Loucy (cell line): Measurements from ENCODE around the gene C1QTNF1.

Source experiments
- H2AFZ ChIP-seq: fragments of 200-600 bp; sonication (generic); 2 replicates; pipeline ENCODE4 v1.6.0; 2016; ENCODE audit warnings: antibody characterized with exemption, mild to moderate bottlenecking, low read length, moderate library complexity
- H3F3A ChIP-seq: fragments of 200-600 bp; 2 replicates; pipeline ENCODE4 v1.6.0; 2016; ENCODE audit warnings: antibody characterized with exemption, low read depth, mild to moderate bottlenecking
- H3K27me3 ChIP-seq: fragments of 200-600 bp; sonication (generic); 2 replicates; pipeline ENCODE4 v1.6.1; 2014; ENCODE audit warnings: low read length, mild to moderate bottlenecking; ENCODE audit not compliant: insufficient read depth, poor library complexity, severe bottlenecking
- H3K36me3 ChIP-seq: fragments of 200-600 bp; sonication (generic); 2 replicates; pipeline ENCODE4 v1.6.1; 2016; ENCODE audit warnings: low read length; ENCODE audit not compliant: insufficient read depth
- H3K4me1 ChIP-seq: fragments of 200-600 bp; sonication (generic); 2 replicates; pipeline ENCODE4 v1.5.1; 2014; ENCODE audit warnings: low read length, mild to moderate bottlenecking; ENCODE audit not compliant: insufficient read depth, poor library complexity, severe bottlenecking
- H3K4me2 ChIP-seq: fragments of 200-600 bp; sonication (generic); 2 replicates; pipeline ENCODE4 v1.6.0; 2014; ENCODE audit warnings: antibody characterized with exemption, low read length, low read depth, mild to moderate bottlenecking; ENCODE audit not compliant: poor library complexity, severe bottlenecking
- H3K4me3 ChIP-seq: fragments of 200-600 bp; sonication (generic); 2 replicates; pipeline ENCODE4 v1.5.1; 2014; ENCODE audit warnings: low read length, mild to moderate bottlenecking, mixed read lengths; ENCODE audit not compliant: poor library complexity, severe bottlenecking
- H3K79me2 ChIP-seq: fragments of 200-600 bp; sonication (generic); 2 replicates; pipeline ENCODE4 v1.6.1; 2014; ENCODE audit warnings: low read length; ENCODE audit not compliant: insufficient read depth
- H3K9ac ChIP-seq: fragments of 200-600 bp; sonication (generic); 2 replicates; pipeline ENCODE4 v1.6.0; 2014; ENCODE audit warnings: mild to moderate bottlenecking, low read depth, low read length, moderate library complexity; ENCODE audit not compliant: poor library complexity, severe bottlenecking
- H3K9me2 ChIP-seq: fragments of 200-600 bp; sonication (generic); replicated peaks from 2 replicates; pipeline ENCODE4 v1.6.1; 2016; ENCODE audit warnings: low read depth, low read length, mixed read lengths
- H3K9me3 ChIP-seq: fragments of 200-600 bp; sonication (generic); 2 replicates; pipeline ENCODE4 v1.6.1; 2014; ENCODE audit warnings: mild to moderate bottlenecking, antibody characterized with exemption, low read length, low read depth; ENCODE audit not compliant: insufficient read depth
- H4K20me1 ChIP-seq: fragments of 200-600 bp; sonication (generic); 2 replicates; pipeline ENCODE4 v1.6.0; 2014; ENCODE audit warnings: antibody characterized with exemption, low read length, mild to moderate bottlenecking; ENCODE audit not compliant: insufficient read depth, poor library complexity, severe bottlenecking
- EZH2phosphoT487 ChIP-seq: fragments of 200-600 bp; IDR thresholded peaks from 2 replicates; pipeline ENCODE4 v1.6.1; 2018; ENCODE audit warnings: antibody characterized with exemption, mild to moderate bottlenecking, moderate library complexity, borderline replicate concordance
- TF ChIP-seq, protein P1 (sequence below): fragments of 200-600 bp; sonication (generic); conservative IDR thresholded peaks from 2 replicates; pipeline ENCODE4 v1.5.1; 2014; ENCODE audit warnings: mild to moderate bottlenecking, antibody characterized with exemption, low read length

C1QTNF1 gene

DNA sequence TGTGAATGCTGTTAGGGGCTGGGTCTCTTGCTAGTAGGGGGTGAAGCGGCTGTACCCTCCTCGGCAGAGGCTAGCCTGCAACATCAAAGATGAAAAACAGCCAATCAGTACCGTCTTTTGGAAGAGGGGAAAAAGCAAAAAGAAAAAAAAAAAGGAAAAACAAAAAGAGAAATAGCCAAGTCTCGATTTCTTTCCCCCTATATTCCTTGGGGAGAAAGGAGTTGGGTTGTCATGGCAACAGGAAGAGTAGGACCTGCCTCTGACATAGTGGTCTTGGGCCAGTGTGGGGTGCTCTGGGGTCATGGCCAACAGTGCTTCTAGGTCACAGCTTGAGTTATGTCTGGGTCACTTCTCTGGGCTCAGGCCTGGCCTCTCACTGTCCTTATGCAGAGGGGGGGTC is 68.6 kb downstream of the C1QTNF1 start:
- H3K9me2 ChIP-seq: no peaks in the 10 kb centered on the region
- H3F3A ChIP-seq: no peaks in the 10 kb centered on the region
- no peaks in the 10 kb centered on the region for H3K27me3 ChIP-seq
- no peaks in the 10 kb centered on the region for H3K36me3 ChIP-seq
- no peaks in the 10 kb centered on the region for H3K79me2 ChIP-seq
- TF ChIP-seq, protein P1, sequence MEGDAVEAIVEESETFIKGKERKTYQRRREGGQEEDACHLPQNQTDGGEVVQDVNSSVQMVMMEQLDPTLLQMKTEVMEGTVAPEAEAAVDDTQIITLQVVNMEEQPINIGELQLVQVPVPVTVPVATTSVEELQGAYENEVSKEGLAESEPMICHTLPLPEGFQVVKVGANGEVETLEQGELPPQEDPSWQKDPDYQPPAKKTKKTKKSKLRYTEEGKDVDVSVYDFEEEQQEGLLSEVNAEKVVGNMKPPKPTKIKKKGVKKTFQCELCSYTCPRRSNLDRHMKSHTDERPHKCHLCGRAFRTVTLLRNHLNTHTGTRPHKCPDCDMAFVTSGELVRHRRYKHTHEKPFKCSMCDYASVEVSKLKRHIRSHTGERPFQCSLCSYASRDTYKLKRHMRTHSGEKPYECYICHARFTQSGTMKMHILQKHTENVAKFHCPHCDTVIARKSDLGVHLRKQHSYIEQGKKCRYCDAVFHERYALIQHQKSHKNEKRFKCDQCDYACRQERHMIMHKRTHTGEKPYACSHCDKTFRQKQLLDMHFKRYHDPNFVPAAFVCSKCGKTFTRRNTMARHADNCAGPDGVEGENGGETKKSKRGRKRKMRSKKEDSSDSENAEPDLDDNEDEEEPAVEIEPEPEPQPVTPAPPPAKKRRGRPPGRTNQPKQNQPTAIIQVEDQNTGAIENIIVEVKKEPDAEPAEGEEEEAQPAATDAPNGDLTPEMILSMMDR: no peak
- TF ChIP-seq EZH2phosphoT487: no peak
- H3K4me2 ChIP-seq: no peak overlapping the region
- H3K4me3 ChIP-seq: no peak overlapping the region
- H2AFZ ChIP-seq: no peak overlapping the region
- no peaks in the 10 kb centered on the region for H4K20me1 ChIP-seq
- H3K9ac ChIP-seq: no peak overlapping the region
- H3K4me1 ChIP-seq: no peaks in the 10 kb centered on the region
- no peaks in the 10 kb centered on the region for H3K9me3 ChIP-seq

DNA sequence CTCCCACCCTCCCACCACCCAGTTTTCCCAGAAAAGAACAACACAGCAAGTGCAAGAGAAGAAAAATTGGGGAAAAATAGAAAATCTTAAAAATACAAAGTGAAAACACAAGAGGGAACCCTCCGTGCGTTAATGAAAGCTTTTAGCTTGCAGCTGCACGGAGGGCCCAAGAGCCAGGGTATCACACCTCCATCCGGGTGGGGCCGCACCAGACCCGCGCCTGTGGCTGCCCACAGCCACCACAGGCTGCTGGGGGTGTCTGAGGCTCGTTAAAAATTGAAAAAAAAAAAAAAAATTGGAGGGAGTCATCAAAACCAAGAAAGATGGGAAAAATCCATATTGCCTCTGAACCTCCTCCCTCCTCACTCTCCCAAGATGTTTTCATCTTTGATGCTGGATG is 69.3 kb downstream of the C1QTNF1 start:
- H2AFZ ChIP-seq: no peak overlapping the region
- H3K27me3 ChIP-seq: no peaks in the 10 kb centered on the region
- TF ChIP-seq EZH2phosphoT487: no peak
- TF ChIP-seq, protein P1: no peak
- H3K79me2 ChIP-seq: no peaks in the 10 kb centered on the region
- no peaks in the 10 kb centered on the region for H4K20me1 ChIP-seq
- no peaks in the 10 kb centered on the region for H3F3A ChIP-seq
- H3K4me1 ChIP-seq: no peaks in the 10 kb centered on the region
- H3K4me2 ChIP-seq: no peak overlapping the region
- H3K9ac ChIP-seq: no peak overlapping the region
- H3K4me3 ChIP-seq: no peak overlapping the region
- H3K9me2 ChIP-seq: no peaks in the 10 kb centered on the region
- no peaks in the 10 kb centered on the region for H3K36me3 ChIP-seq
- no peaks in the 10 kb centered on the region for H3K9me3 ChIP-seq

DNA sequence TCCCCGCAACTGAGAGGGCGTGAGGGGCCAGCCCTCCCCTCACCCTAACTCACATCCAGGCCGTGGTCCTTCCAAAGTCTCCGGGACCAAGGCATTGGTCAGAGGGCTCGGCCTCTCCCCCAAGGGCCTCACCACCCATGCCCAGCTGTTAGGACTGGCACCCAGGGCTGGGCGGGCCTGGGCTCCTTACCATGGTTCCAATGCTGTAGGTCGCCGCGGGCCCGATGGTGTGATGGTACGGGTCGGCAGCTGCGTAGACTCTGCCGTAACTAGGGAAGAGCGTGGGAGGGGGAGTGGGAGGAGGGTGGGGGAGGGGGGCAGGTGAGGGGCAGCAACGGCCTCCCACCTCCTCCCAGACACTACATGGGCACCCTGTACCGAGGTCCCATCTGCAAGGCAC is 70.3 kb downstream of the C1QTNF1 start:
- H3F3A ChIP-seq: no peaks in the 10 kb centered on the region
- no peaks in the 10 kb centered on the region for H3K79me2 ChIP-seq
- H3K9ac ChIP-seq: no peak overlapping the region
- no peaks in the 10 kb centered on the region for H3K9me3 ChIP-seq
- no peaks in the 10 kb centered on the region for H3K36me3 ChIP-seq
- no peak overlapping the region for H2AFZ ChIP-seq
- TF ChIP-seq EZH2phosphoT487: no peak
- TF ChIP-seq, protein P1: no peak
- H3K4me1 ChIP-seq: no peaks in the 10 kb centered on the region
- H3K4me2 ChIP-seq: no peak overlapping the region
- H3K27me3 ChIP-seq: no peaks in the 10 kb centered on the region
- no peaks in the 10 kb centered on the region for H4K20me1 ChIP-seq
- H3K9me2 ChIP-seq: no peaks in the 10 kb centered on the region
- H3K4me3 ChIP-seq: no peak overlapping the region
